Prostate gland (tissue), 2 donors: ENCODE results near the gene KLHDC3. TPM values are rescaled to one million over a fixed set of nuclear protein-coding genes. Genes with fewer than 3 reads are reported as not detected.

Experiments
- DNase-seq: peaks from one replicate; pipeline ENCODE4 v3.0.0-alpha.2; 2019; ENCODE audit warnings: low spot score
- H3K27ac ChIP-seq, 2 donors: fragments of 200-600 bp; sonication (generic); 2 replicates each; pipeline ENCODE4 v1.5.1; 2017 to 2019
- H3K27me3 ChIP-seq: fragments of 200-600 bp; sonication (generic); replicated peaks from 2 replicates; pipeline ENCODE4 v1.5.1; 2019; ENCODE audit not compliant: insufficient read depth
- H3K36me3 ChIP-seq, 2 donors: fragments of 200-600 bp; sonication (generic); 1 replicate in 1 of 2; 2 replicates in 1 of 2; pipeline versions ENCODE4 v1.5.1 to v1.8.1; 2017 to 2019
- H3K4me1 ChIP-seq: fragments of 200-600 bp; sonication (generic); replicated peaks from 2 replicates; pipeline ENCODE4 v1.5.1; 2019
- H3K4me3 ChIP-seq, 2 donors: fragments of 200-600 bp; sonication (generic); 2 replicates each; pipeline ENCODE4 v1.5.1; 2017 to 2019
- H3K9me3 ChIP-seq: fragments of 200-600 bp; sonication (generic); 2 replicates; pipeline ENCODE4 v1.5.1; 2017
- POLR2A ChIP-seq: fragments of 450-650 bp; IDR thresholded peaks from one replicate; pipeline ENCODE4 v1.6.1; 2016; ENCODE audit warnings: antibody characterized with exemption, mild to moderate bottlenecking
- POLR2AphosphoS5 ChIP-seq: sonication (generic); formaldehyde crosslinking; IDR thresholded peaks from one replicate; pipeline ENCODE4 v1.6.1; 2017; ENCODE audit warnings: antibody characterized with exemption
- WGBS: methylation state at CpG from one replicate; pipeline ENCODE4 v1.1.5; 2018; 5-methylcytosine and 5-hydroxymethylcytosine counted together
- intact Hi-C: fragments of 100-400 bp; cut with DNase I; formaldehyde crosslinking; loops from one replicate; pipeline ENCODE4 v1.14.2; 2022
- total RNA-seq, 2 donors: library from RNA; depleted of rRNA; stranded (reverse); fragments of >200 nt; gene quantifications; one replicate each; pipeline ENCODE4 v1.1.0, GENCODE V29; 2016
- TF ChIP-seq, protein P1 (sequence below), 4 experiments: fragments of 200-600 bp in 2 of 4; fragments of 450-650 bp in 2 of 4; sonication (generic) in 2 of 4; IDR thresholded peaks; 1 replicate in 3 of 4; 2 replicates in 1 of 4; pipeline ENCODE4 v1.5.1; 2016 to 2019; ENCODE audit warnings: antibody characterized with exemption in 4 of 4, mild to moderate bottlenecking in 2 of 4, moderate library complexity in 2 of 4

Gene KLHDC3
- total RNA-seq, 2 donors from 2014 or later: 138 to 148 TPM

DNA sequence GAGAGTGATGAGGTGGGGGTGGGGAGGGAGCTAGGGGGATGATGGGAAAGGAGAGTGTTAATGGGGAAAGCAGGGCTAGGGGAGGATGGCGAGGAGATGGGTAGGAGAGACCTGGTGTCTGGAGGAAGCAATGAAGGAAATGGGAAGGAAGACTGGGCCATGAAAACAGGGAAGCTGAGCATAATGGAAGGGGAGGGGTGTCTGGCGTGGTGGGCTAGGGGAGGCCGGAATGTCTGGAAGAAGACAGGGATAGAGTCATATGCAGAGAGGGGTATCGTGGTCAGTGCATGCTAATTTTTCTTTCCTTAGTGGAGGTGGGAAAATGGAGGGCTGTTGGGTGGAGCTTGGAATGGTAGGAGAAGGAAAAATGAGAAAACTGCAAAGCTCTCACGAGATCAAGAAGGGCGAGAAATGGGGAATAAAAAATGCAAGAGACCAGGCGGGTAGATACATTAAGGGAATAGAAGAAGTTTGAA is 423 bp downstream of the KLHDC3 start:
- Histone ChIP-seq H3K4me3 (peak overlapping the region; percentile 69 to 79), H3K36me3 (peaks cover 8 to 15% of the 10 kb centered on the region in 2 donors), H3K27me3 (no peaks in the 10 kb centered on the region), H3K27ac (peak overlapping the region; percentile 82 to 84), H3K9me3 (no peaks in the 10 kb centered on the region), H3K4me1 (peaks cover 8% of the 10 kb centered on the region)
- intact Hi-C loops: loop anchor here (5.0 to 10.0 kb wide), 3 partner anchors 50 to 158 kb away; partner anchors contain the start of gene SRF
- TF ChIP-seq POLR2AphosphoS5: no peak
- TF ChIP-seq, protein P1, sequence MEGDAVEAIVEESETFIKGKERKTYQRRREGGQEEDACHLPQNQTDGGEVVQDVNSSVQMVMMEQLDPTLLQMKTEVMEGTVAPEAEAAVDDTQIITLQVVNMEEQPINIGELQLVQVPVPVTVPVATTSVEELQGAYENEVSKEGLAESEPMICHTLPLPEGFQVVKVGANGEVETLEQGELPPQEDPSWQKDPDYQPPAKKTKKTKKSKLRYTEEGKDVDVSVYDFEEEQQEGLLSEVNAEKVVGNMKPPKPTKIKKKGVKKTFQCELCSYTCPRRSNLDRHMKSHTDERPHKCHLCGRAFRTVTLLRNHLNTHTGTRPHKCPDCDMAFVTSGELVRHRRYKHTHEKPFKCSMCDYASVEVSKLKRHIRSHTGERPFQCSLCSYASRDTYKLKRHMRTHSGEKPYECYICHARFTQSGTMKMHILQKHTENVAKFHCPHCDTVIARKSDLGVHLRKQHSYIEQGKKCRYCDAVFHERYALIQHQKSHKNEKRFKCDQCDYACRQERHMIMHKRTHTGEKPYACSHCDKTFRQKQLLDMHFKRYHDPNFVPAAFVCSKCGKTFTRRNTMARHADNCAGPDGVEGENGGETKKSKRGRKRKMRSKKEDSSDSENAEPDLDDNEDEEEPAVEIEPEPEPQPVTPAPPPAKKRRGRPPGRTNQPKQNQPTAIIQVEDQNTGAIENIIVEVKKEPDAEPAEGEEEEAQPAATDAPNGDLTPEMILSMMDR (IDR thresholded peaks at IDR 0.05): no peak
- TF ChIP-seq POLR2A: no peak
- 0% methylated on average over 7 of the region's 7 CpGs for WGBS
- DNase-seq: no peak

DNA sequence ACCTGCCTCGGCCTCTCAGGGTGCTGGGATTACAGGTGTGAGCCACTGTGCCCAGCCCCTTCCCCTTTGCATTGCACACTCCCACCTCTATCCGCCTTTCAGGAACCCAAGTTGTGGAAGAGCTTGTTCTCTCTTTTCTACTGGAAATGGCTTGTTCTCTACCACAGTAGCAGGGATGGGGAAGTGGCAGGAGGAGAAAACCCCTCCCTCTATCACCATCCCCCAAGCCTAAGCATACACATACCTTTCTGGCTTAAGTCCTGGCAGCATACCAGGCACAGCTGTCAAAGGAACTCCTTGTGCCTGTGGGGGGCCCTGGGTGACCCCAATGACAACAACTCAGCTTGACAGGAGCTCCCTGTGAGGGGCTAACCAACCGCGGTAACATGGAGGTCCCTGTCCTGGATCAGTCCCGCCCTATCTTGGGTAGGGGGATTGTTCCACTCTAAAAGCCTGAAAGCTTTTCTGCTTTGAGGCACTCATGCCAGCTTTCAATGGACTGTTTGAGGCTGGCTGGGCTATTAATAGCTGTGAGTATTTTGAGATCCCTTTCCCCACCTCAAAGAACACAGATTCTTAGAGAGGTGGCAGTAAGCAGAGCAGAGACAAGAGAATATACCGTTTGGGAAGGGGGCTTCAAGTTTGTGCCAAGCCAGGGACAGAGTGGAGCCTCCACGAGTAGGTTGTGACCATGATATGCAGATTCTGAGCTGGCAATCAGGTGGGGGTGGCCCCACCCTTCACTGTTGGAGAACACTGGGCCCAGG is 2.3 kb downstream of the KLHDC3 start:
- Histone ChIP-seq H3K9me3 (no peaks in the 10 kb centered on the region), H3K36me3 (peaks cover 3 to 15% of the 10 kb centered on the region in 2 donors), H3K4me1 (peaks cover 8% of the 10 kb centered on the region), H3K27me3 (no peaks in the 10 kb centered on the region), H3K4me3 (no peak overlapping the region), H3K27ac (no peak overlapping the region)
- 71% methylated on average over 7 of the region's 7 CpGs for WGBS
- intact Hi-C loops: loop anchor here (10.0 kb wide), 1 partner anchor 48 kb away; no protein-coding TSS in a partner anchor
- TF ChIP-seq, protein P1 (IDR thresholded peaks at IDR 0.05): no peak
- no peak for TF ChIP-seq POLR2A
- TF ChIP-seq POLR2AphosphoS5: no peak
- DNase-seq: no peak

DNA sequence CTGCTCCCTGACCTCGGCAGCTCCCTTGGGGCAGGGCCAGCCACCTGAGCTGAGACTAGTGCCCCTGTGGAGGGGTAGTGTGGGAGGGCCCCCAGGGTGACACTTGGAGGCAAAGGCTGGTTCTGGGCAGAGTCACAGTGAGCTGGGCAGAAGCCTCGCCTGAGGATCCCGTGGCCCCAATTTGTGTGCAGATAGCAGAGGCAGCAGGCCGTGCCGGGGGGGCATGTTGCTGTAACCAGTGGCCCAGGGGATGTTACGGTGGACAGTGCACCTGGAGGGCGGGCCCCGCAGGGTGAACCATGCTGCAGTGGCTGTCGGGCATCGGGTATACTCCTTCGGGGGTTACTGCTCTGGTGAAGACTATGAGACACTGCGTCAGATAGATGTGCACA is 2.9 kb downstream of the KLHDC3 start:
- DNase-seq: no peak
- Histone ChIP-seq H3K9me3 (no peaks in the 10 kb centered on the region), H3K27ac (no peak overlapping the region), H3K4me3 (no peak overlapping the region), H3K4me1 (peaks cover 8% of the 10 kb centered on the region), H3K27me3 (no peaks in the 10 kb centered on the region), H3K36me3 (peaks cover 2 to 15% of the 10 kb centered on the region in 2 donors)
- WGBS: 88% methylated on average over 12 of the region's 12 CpGs
- TF ChIP-seq POLR2A (no peak), POLR2AphosphoS5 (no peak)
- TF ChIP-seq, protein P1 (IDR thresholded peaks at IDR 0.05): no peak
- intact Hi-C loops: loop anchor here (10.0 kb wide), 1 partner anchor 48 kb away; no protein-coding TSS in a partner anchor

DNA sequence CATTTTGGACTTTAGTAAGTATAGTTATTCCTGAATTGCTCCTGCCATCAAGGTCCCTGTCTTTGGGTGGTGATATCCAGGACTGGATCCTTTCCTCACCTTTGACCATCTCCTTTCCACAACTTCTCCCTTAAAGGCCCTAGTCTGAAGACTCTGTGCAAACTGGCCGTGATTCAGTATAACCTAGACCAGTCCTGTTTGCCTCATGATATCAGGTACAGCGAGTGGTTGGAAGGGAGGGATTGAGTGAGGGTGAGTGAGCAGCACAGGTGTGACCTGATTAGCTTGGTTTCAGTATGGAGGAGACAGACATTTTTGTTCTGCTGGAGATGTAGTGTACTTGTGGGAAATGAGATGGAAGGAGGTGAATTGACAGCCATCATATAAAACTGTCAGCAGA is 5.1 kb downstream of the KLHDC3 start:
- WGBS: 87% methylated on average over 2 of the region's 2 CpGs
- H3K27me3 ChIP-seq: no peaks in the 10 kb centered on the region
- H3K4me1 ChIP-seq: peaks cover 8% of the 10 kb centered on the region
- no peak overlapping the region for H3K27ac ChIP-seq
- intact Hi-C loops: loop anchor here (10.0 kb wide), 1 partner anchor 46 kb away; no protein-coding TSS in a partner anchor
- no peaks in the 10 kb centered on the region for H3K9me3 ChIP-seq
- H3K4me3 ChIP-seq: no peak overlapping the region
- DNase-seq: no peak
- no peak for TF ChIP-seq POLR2A
- TF ChIP-seq, protein P1 (IDR thresholded peaks at IDR 0.05): no peak
- no peak for TF ChIP-seq POLR2AphosphoS5
- H3K36me3 ChIP-seq: peaks cover 2 to 15% of the 10 kb centered on the region in 2 donors
